ENCODE data around the gene TMA7. TPM values are rescaled to one million over a fixed set of nuclear protein-coding genes. Genes with fewer than 3 reads are reported as not detected.
A peak's percentile ranks its signal among the peaks of the same experiment; 100 is the strongest.
"Not testable (repeated sequence)": the region's sequence is repeated elsewhere in the genome, so short reads cannot be mapped to it uniquely, and the experiment has no call there.

The TMA7 gene
- polyA plus RNA-seq (2012; ENCODE audit: missing spikeins): 652 TPM

- FAIRE-seq (peak; percentile 99), DNase-seq (ENCODE audit: insufficient read length) (peak; percentile 97)
- TF ChIP-seq POLR2A (IDR thresholded peaks at IDR 0.05; ENCODE audit: low read depth, low read length): peak; percentile 92
- no peak for TF ChIP-seq TAF1 (IDR thresholded peaks at IDR 0.05; ENCODE audit: borderline replicate concordance, low read depth, low read length)
- peak; percentile 84 for TF ChIP-seq POLR2AphosphoS5 (IDR thresholded peaks at IDR 0.05; ENCODE audit: low read depth, low read length)
Observed at GRCh38 chr3:48439820-48440589, at the start of gene TMA7, which contains the start of gene CCDC51. Gene TMA7 (plus strand): TSS chr3:48440257. CDS start chr3:48440297, 40 bp downstream. Gene CCDC51 (minus strand): TSS chr3:48440119. CDS start chr3:48435128, 4,991 bp downstream.

GRCh38 chr3:48394391-48394790 lies 45.7 kb upstream of the TMA7 start:
- DNase-seq (ENCODE audit: insufficient read length): no peak
- TF ChIP-seq TAF1 (IDR thresholded peaks at IDR 0.05; ENCODE audit: borderline replicate concordance, low read depth, low read length): no peak
- no peak for TF ChIP-seq POLR2A (IDR thresholded peaks at IDR 0.05; ENCODE audit: low read depth, low read length)
- no peak for TF ChIP-seq POLR2AphosphoS5 (IDR thresholded peaks at IDR 0.05; ENCODE audit: low read depth, low read length)
- no peak for FAIRE-seq

- DNase-seq (ENCODE audit: insufficient read length) (no peak), FAIRE-seq (no peak)
- no peak for TF ChIP-seq POLR2A (IDR thresholded peaks at IDR 0.05; ENCODE audit: low read depth, low read length)
- TF ChIP-seq TAF1 (IDR thresholded peaks at IDR 0.05; ENCODE audit: borderline replicate concordance, low read depth, low read length): no peak
- TF ChIP-seq POLR2AphosphoS5 (IDR thresholded peaks at IDR 0.05; ENCODE audit: low read depth, low read length): no peak
Observed at GRCh38 chr3:48395714-48396113, 44.3 kb upstream of the TMA7 start.

GRCh38 chr3:48397767-48398681 lies 42.0 kb upstream of the TMA7 start:
- DNase-seq (ENCODE audit: insufficient read length) (no peak), FAIRE-seq (no peak)
- TF ChIP-seq POLR2A (IDR thresholded peaks at IDR 0.05; ENCODE audit: low read depth, low read length) (no peak), TAF1 (IDR thresholded peaks at IDR 0.05; ENCODE audit: borderline replicate concordance, low read depth, low read length) (no peak)

GRCh38 chr3:48398701-48399386 lies 41.2 kb upstream of the TMA7 start:
- FAIRE-seq (no peak), DNase-seq (ENCODE audit: insufficient read length) (no peak)
- TF ChIP-seq POLR2AphosphoS5 (IDR thresholded peaks at IDR 0.05; ENCODE audit: low read depth, low read length) (no peak), TAF1 (IDR thresholded peaks at IDR 0.05; ENCODE audit: borderline replicate concordance, low read depth, low read length) (no peak), POLR2A (IDR thresholded peaks at IDR 0.05; ENCODE audit: low read depth, low read length) (no peak)

- TF ChIP-seq POLR2A (IDR thresholded peaks at IDR 0.05; ENCODE audit: low read depth, low read length): no peak
- no peak for TF ChIP-seq TAF1 (IDR thresholded peaks at IDR 0.05; ENCODE audit: borderline replicate concordance, low read depth, low read length)
- TF ChIP-seq POLR2AphosphoS5 (IDR thresholded peaks at IDR 0.05; ENCODE audit: low read depth, low read length): no peak
- FAIRE-seq: no peak
Observed at GRCh38 chr3:48399387-48400172, 40.5 kb upstream of the TMA7 start.

GRCh38 chr3:48400824-48401433 lies 39.1 kb upstream of the TMA7 start:
- no peak for TF ChIP-seq POLR2A (IDR thresholded peaks at IDR 0.05; ENCODE audit: low read depth, low read length)
- FAIRE-seq (peak; percentile 96), DNase-seq (ENCODE audit: insufficient read length) (peak; percentile 79)

More at GRCh38 chr3:48399387-48400172, 40.5 kb upstream of the TMA7 start:
- no peak for DNase-seq (ENCODE audit: insufficient read length)

- not testable (repeated sequence) for FAIRE-seq; DNase-seq (ENCODE audit: insufficient read length)
Observed at GRCh38 chr3:48401434-48401901, 38.6 kb upstream of the TMA7 start.

- DNase-seq (ENCODE audit: insufficient read length) (no peak), FAIRE-seq (no peak)
- no peak for TF ChIP-seq POLR2AphosphoS5 (IDR thresholded peaks at IDR 0.05; ENCODE audit: low read depth, low read length)
- TF ChIP-seq TAF1 (IDR thresholded peaks at IDR 0.05; ENCODE audit: borderline replicate concordance, low read depth, low read length): no peak
- TF ChIP-seq POLR2A (IDR thresholded peaks at IDR 0.05; ENCODE audit: low read depth, low read length): no peak
Observed at GRCh38 chr3:48402281-48402732, 37.8 kb upstream of the TMA7 start.

- TF ChIP-seq POLR2AphosphoS5 (IDR thresholded peaks at IDR 0.05; ENCODE audit: low read depth, low read length) (no peak), TAF1 (IDR thresholded peaks at IDR 0.05; ENCODE audit: borderline replicate concordance, low read depth, low read length) (no peak), POLR2A (IDR thresholded peaks at IDR 0.05; ENCODE audit: low read depth, low read length) (no peak)
- no peak for DNase-seq (ENCODE audit: insufficient read length)
- FAIRE-seq: no peak
Observed at GRCh38 chr3:48402907-48403306, 37.1 kb upstream of the TMA7 start.

Measured in GM12892 (cell line).